Breast epithelium (tissue), 3 donors: ENCODE data around the gene SLC22A17.
"Not testable (repeated sequence)": the region's sequence is repeated elsewhere in the genome, so short reads cannot be mapped to it uniquely, and the experiment has no call there.

Source experiments
- CTCF ChIP-seq, 3 donors: fragments of 450-650 bp; IDR thresholded peaks; one replicate each; pipeline ENCODE4 v1.5.1; 2016 to 2017; ENCODE audit warnings: antibody characterized with exemption in 3 of 3, mild to moderate bottlenecking in 3 of 3, moderate library complexity in 3 of 3
- POLR2A ChIP-seq: fragments of 450-650 bp; IDR thresholded peaks from one replicate; pipeline ENCODE4 v1.6.1; 2016; ENCODE audit warnings: antibody characterized with exemption, mild to moderate bottlenecking, moderate library complexity
- POLR2AphosphoS5 ChIP-seq, 3 donors: sonication (generic); formaldehyde crosslinking; IDR thresholded peaks; one replicate each; pipeline ENCODE4 v1.6.1; 2017; ENCODE audit warnings: antibody characterized with exemption in 3 of 3

GRCh38 chr14:23389871-23390270 lies 37.2 kb upstream of the SLC22A17 start:
- TF ChIP-seq POLR2AphosphoS5 (IDR thresholded peaks at IDR 0.05); POLR2A; CTCF (IDR thresholded peaks at IDR 0.05): not testable (repeated sequence)
